ENCODE data around the gene MYMK.

- TF ChIP-seq CTCF (IDR thresholded peaks at IDR 0.05 in 4 of 5, conservative IDR thresholded peaks at IDR 0.05 in 1 of 5), result no peak
- TF ChIP-seq POLR2A (IDR thresholded peaks at IDR 0.05), result no peak
These were observed 53.0 kb downstream of the MYMK start for GRCh38 chr9:133471551-133472276.
